HL-60 (cell line): ENCODE measurements around the gene NEURL2.

Source experiments
- CTCF ChIP-seq: IDR thresholded peaks from one replicate; pipeline ENCODE4 v1.5.1; 2011; ENCODE audit warnings: low read length, control low read depth, inconsistent platforms; ENCODE audit not compliant: insufficient read depth
- GABPA ChIP-seq: IDR thresholded peaks from 2 replicates; pipeline ENCODE4 v1.6.1; 2012; ENCODE audit warnings: low read depth
- POLR2AphosphoS5 ChIP-seq: IDR thresholded peaks from 2 replicates; pipeline ENCODE4 v1.6.1; 2012; ENCODE audit warnings: low read depth
- REST ChIP-seq: IDR thresholded peaks from 2 replicates; pipeline ENCODE4 v1.6.1; 2012; ENCODE audit warnings: low read depth; ENCODE audit not compliant: insufficient replicate concordance
- SPI1 ChIP-seq: IDR thresholded peaks from 2 replicates; pipeline ENCODE4 v1.6.1; 2012; ENCODE audit warnings: low read depth, mild to moderate bottlenecking, borderline replicate concordance

- TF ChIP-seq CTCF (no peak), POLR2AphosphoS5 (no peak), REST (no peak), SPI1 (no peak), GABPA (no peak)
Measured at GRCh38 chr20:45921337-45922189, 30.6 kb upstream of the NEURL2 start.
